ENCODE results near the gene COL1A1.

DNA sequence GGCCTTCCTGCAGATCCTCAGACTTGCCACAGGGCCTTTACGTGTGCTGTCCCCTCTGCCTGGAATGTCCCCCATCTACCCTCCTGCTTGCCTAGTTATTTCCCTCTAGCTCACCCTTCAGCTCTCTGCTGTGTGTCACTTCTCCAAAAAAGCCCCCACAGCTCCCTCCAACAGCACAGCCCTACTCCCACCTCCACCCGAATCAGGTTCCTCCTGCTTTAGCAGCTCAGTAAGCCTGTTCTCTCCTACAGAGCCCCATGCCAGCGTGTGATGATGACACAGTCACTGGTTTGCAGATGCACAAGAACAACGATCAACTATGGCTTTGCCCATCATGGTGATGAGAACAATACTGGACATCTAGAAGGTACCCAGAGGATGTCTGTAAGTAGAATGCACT is 64.4 kb downstream of the COL1A1 start:
- TF ChIP-seq EZH2 (IDR thresholded peaks at IDR 0.05; ENCODE audit: insufficient read depth, poor library complexity, severe bottlenecking) (no peak), EZH2phosphoT487 (IDR thresholded peaks at IDR 0.05; ENCODE audit: insufficient read depth, low read depth) (no peak)
